HCT116 (cell line): Measurements from ENCODE around the gene IMPDH1.

ENCODE experiments used
- CTCF ChIP-seq, 3 experiments: fragments of 200-600 bp in 1 of 3; sonication (generic) in 1 of 3; IDR thresholded peaks in 2 of 3; conservative IDR thresholded peaks in 1 of 3; 2 replicates each; pipeline ENCODE4 v1.5.1; 2012 to 2017; ENCODE audit warnings: low read depth in 2 of 3, low read length in 2 of 3, antibody characterized with exemption in 1 of 3, borderline replicate concordance in 1 of 3, control low read depth in 1 of 3, mild to moderate bottlenecking in 1 of 3, mixed read lengths in 1 of 3, mixed run types in 1 of 3, moderate library complexity in 1 of 3; ENCODE audit not compliant: insufficient read depth in 1 of 3
- JUND ChIP-seq: IDR thresholded peaks from 2 replicates; pipeline ENCODE4 v1.6.1; 2012
- POLR2A ChIP-seq: IDR thresholded peaks from 2 replicates; pipeline ENCODE4 v1.7.0; 2011; ENCODE audit warnings: borderline replicate concordance; ENCODE audit not compliant: insufficient read depth, insufficient read length; ENCODE audit errors: extremely low read depth
- TF ChIP-seq, protein P1 (sequence below): IDR thresholded peaks from 2 replicates; pipeline ENCODE4 v1.6.1; 2012

GRCh38 chr7:128398016-128398840 is 11.6 kb downstream of the IMPDH1 start:
- TF ChIP-seq JUND (no peak), CTCF (IDR thresholded peaks at IDR 0.05 in 2 of 3, conservative IDR thresholded peaks at IDR 0.05 in 1 of 3; ENCODE audit: borderline replicate concordance in 1 of 3, insufficient read depth in 1 of 3, low read depth in 2 of 3, low read length in 2 of 3) (peak; percentile 88 to 96 (median 95)), POLR2A (no peak)
- TF ChIP-seq, protein P1, sequence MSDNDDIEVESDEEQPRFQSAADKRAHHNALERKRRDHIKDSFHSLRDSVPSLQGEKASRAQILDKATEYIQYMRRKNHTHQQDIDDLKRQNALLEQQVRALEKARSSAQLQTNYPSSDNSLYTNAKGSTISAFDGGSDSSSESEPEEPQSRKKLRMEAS: no peak
